Osteoblast (primary cell): ENCODE data around the gene EPN3. TPM values are rescaled to one million over a fixed set of nuclear protein-coding genes. Genes with fewer than 3 reads are reported as not detected.
A peak's percentile ranks its signal among the peaks of the same experiment; 100 is the strongest.

Experiments
- DNase-seq: peaks from one replicate; pipeline ENCODE4 v3.0.0; 2011; ENCODE audit warnings: low spot score, mixed read lengths; ENCODE audit not compliant: insufficient read length; ENCODE audit errors: missing footprints
- H2AFZ ChIP-seq: 2 replicates; pipeline ENCODE4 v1.6.0; 2011; ENCODE audit warnings: mild to moderate bottlenecking, low read length
- H3K27ac ChIP-seq: 2 replicates; pipeline ENCODE4 v1.5.1; 2011; ENCODE audit warnings: mild to moderate bottlenecking, low read depth, low read length, moderate library complexity
- H3K27me3 ChIP-seq: 2 replicates; pipeline ENCODE4 v1.6.0; 2012; ENCODE audit warnings: mild to moderate bottlenecking, control low read depth, inconsistent platforms, low read length, moderate library complexity; ENCODE audit not compliant: insufficient read depth
- H3K36me3 ChIP-seq: 2 replicates; pipeline ENCODE4 v1.5.1; 2011; ENCODE audit warnings: mild to moderate bottlenecking, low read length, control low read depth, moderate library complexity; ENCODE audit not compliant: insufficient read depth
- H3K4me1 ChIP-seq: 2 replicates; pipeline ENCODE4 v1.5.1; 2011; ENCODE audit warnings: mild to moderate bottlenecking, low read length, control low read depth, moderate library complexity; ENCODE audit not compliant: insufficient read depth
- H3K4me2 ChIP-seq: 2 replicates; pipeline ENCODE4 v1.6.0; 2011; ENCODE audit warnings: mild to moderate bottlenecking, low read length; ENCODE audit not compliant: insufficient read depth
- H3K4me3 ChIP-seq: fragments of 200-600 bp; sonication (generic); 3 replicates; pipeline ENCODE4 v1.5.1; 2012; ENCODE audit warnings: mild to moderate bottlenecking, low read length, inconsistent platforms; ENCODE audit not compliant: insufficient read depth
- H3K79me2 ChIP-seq: 2 replicates; pipeline ENCODE4 v1.6.0; 2012; ENCODE audit warnings: mild to moderate bottlenecking, low read length, control low read depth, inconsistent platforms; ENCODE audit not compliant: insufficient read depth
- H3K9me3 ChIP-seq: 2 replicates; pipeline ENCODE4 v1.5.1; 2011; ENCODE audit warnings: low read depth, low read length, control low read depth
- H4K20me1 ChIP-seq: 2 replicates; pipeline ENCODE4 v1.6.0; 2012; ENCODE audit warnings: mild to moderate bottlenecking, low read length, control low read depth; ENCODE audit not compliant: insufficient read depth
- CTCF ChIP-seq: IDR thresholded peaks from 2 replicates; pipeline ENCODE4 v1.5.1; 2011; ENCODE audit warnings: mild to moderate bottlenecking, low read depth, low read length, moderate library complexity; ENCODE audit errors: extremely low read depth
- total RNA-seq: library from RNA; depleted of rRNA; stranded (reverse); fragments of >200 nt; gene quantifications from 2 replicates; pipeline ENCODE4 v1.2.3, GENCODE V29; 2012

The EPN3 gene
- total RNA-seq, 1 donor, result not detected

DNA sequence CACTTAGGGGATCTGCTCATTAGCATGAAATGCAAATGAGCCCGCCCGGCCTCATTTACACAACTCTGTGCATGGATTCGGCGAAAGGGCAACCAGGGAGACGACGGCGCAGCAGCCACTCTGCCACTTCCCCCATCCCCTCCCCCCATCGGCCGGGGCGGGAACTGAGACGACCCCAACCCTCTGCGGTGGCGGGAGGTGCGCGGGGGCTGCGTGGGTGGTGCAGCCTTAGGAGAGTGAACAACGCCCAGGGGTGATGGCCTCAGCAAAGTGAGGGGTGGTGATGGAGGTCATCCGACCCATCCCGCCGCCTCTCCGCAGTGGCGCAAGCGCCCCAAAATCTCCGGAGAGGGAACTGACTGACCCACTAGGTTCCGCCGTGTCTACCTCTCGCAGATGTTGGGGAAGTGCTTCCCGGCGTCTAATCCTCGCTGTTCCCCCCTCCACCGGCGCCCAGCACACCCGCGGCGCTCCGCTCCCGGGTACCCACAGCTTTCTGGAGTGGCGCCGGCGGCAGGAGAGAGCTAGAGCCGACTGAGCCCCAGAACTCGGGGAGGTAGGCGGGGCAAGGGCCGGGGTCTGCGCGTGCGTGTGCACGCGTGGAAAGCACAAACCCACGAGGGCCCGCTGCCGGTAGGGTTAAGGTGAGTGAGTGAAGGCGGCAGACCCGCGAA, 26.5 kb downstream of the EPN3 start:
- no peak for TF ChIP-seq CTCF
- Histone ChIP-seq H3K4me1 (peaks cover 13% of the 10 kb centered on the region), H3K4me3 (peak overlapping the region; percentile 67), H2AFZ (no peak overlapping the region), H3K36me3 (peaks cover 5% of the 10 kb centered on the region), H3K79me2 (no peaks in the 10 kb centered on the region), H3K27me3 (peaks cover 52% of the 10 kb centered on the region), H4K20me1 (peaks cover 9% of the 10 kb centered on the region), H3K27ac (no peak overlapping the region), H3K9me3 (no peaks in the 10 kb centered on the region), H3K4me2 (peak overlapping the region; percentile 81)
- no peak for DNase-seq

DNA sequence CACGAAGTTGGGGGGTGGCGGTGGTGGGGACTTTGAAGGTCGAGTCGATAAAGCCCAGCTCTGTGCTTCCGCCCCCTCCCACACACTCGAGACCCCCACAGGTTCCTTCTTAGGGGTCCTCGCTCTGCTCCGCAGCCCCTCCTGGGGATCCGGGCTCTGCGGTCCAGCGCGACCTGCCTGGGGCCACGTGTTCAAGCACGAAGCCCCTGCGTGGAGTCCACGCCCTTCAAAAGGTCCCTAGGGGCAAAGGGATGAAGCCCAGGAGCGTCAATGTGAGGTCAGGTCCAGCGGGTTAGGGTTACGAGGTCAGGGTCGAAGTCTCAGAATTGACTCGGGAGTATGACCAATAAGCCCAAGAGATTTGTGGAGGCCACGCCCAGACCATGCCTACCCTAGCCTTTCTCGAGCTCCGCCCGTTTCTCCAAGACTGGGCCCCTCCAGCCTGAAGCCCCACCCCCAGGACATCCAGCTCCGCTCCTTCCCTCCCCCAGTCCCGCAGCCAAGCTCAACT, 27.2 kb downstream of the EPN3 start:
- peaks cover 4% of the 10 kb centered on the region for H4K20me1 ChIP-seq
- H3K4me1 ChIP-seq, result peaks cover 18% of the 10 kb centered on the region
- peaks cover 5% of the 10 kb centered on the region for H3K36me3 ChIP-seq
- no peak overlapping the region for H2AFZ ChIP-seq
- no peak for TF ChIP-seq CTCF
- H3K79me2 ChIP-seq, result no peaks in the 10 kb centered on the region
- DNase-seq, result peak; percentile 97
- H3K4me3 ChIP-seq, result peak overlapping the region; percentile 67
- H3K4me2 ChIP-seq, result peak overlapping the region; percentile 81
- H3K27ac ChIP-seq, result no peak overlapping the region
- peaks cover 52% of the 10 kb centered on the region for H3K27me3 ChIP-seq
- H3K9me3 ChIP-seq, result no peaks in the 10 kb centered on the region

DNA sequence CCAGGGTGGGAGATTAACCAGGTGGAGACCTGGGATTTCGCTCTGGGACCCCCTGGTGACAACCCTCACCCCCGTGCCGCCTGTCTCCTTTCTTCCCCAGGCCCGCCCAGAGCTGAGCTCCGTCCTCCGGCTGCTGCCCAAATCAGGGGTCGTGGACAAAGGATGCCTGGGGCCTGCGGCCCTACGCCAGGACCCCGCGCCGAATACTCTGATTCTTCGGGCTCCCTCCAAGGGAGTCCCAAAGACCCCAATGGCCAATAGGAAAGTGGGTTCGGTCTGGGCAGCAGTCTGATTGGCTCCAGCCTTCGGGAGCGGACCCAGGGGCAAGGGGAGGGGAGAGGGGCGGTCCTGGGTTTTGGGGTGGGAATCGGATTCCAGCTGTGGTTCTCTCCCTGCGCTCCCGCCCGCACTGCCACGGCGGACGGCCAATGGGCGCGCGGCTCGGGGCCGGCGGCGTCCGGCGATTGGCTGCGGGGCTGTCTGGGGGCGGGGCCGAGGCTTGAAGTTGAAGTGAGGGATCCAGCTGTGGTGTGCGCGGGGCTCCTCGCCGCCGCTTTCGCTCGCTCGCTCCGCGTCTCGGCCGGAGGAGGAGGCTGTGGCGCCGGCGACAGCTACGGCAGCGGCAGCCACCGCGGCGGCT, 27.8 kb downstream of the EPN3 start, which contains the start of gene CACNA1G:
Gene CACNA1G, plus strand, starts transcription at position 531 of the 640 bp plus-strand sequence. CDS start 745 bp downstream, outside the sequence.
- peaks cover 4% of the 10 kb centered on the region for H4K20me1 ChIP-seq
- H3K36me3 ChIP-seq, result peaks cover 5% of the 10 kb centered on the region
- no peak within 1 kb of the TSS for H2AFZ ChIP-seq
- peak; percentile 100 for DNase-seq
- peaks cover 19% of the 10 kb centered on the region for H3K4me1 ChIP-seq
- peak within 1 kb of the TSS; percentile 81 for H3K4me2 ChIP-seq
- TF ChIP-seq CTCF, result no peak
- H3K27me3 ChIP-seq, result peaks cover 53% of the 10 kb centered on the region
- no peak within 1 kb of the TSS for H3K27ac ChIP-seq
- peak within 1 kb of the TSS; percentile 67 for H3K4me3 ChIP-seq
- no peaks in the 10 kb centered on the region for H3K79me2 ChIP-seq
- H3K9me3 ChIP-seq, result no peaks in the 10 kb centered on the region
